K562 (cell line): ENCODE measurements around the gene VAMP8. TPM values are rescaled to one million over a fixed set of nuclear protein-coding genes. Genes with fewer than 3 reads are reported as not detected.

Experiments
- BRD9 ChIP-seq: fragments of 450-650 bp; IDR thresholded peaks from 2 replicates; pipeline ENCODE4 v1.6.1; 2018; ENCODE audit warnings: low read depth; ENCODE audit not compliant: partially characterized antibody
- CBX1 ChIP-seq: sonication (generic); IDR thresholded peaks from 2 replicates; pipeline ENCODE4 v1.6.1; 2016; ENCODE audit warnings: antibody characterized with exemption, low read depth, mild to moderate bottlenecking
- E2F3 ChIP-seq: fragments of 250-450 bp; sonication (Bioruptor Pico); IDR thresholded peaks from 2 replicates; pipeline ENCODE4 v1.4.0; 2020; ENCODE audit warnings: mild to moderate bottlenecking
- FOXM1 ChIP-seq, 2 experiments: fragments of 450-650 bp in 1 of 2; sonication (generic) in 1 of 2; formaldehyde crosslinking in 1 of 2; IDR thresholded peaks; 2 replicates each; pipeline versions ENCODE4 v1.6.1 to v1.9.0; 2017 to 2022; ENCODE audit warnings: low read depth in 2 of 2, mild to moderate bottlenecking in 2 of 2, missing genetic modification reagents in 1 of 2, moderate library complexity in 1 of 2
- GABPA ChIP-seq: fragments of 200-800 bp; sonication (Bioruptor generic); conservative IDR thresholded peaks from 2 replicates; pipeline ENCODE4 v1.6.1; 2016; ENCODE audit warnings: low read depth, missing genetic modification characterization, missing compliant biosample characterization
- HLTF ChIP-seq: fragments of 450-650 bp; IDR thresholded peaks from 2 replicates; pipeline ENCODE4 v1.6.1; 2016
- IFI16 ChIP-seq: fragments of 250-450 bp; sonication (Bioruptor Pico); IDR thresholded peaks from 2 replicates; pipeline ENCODE4 v2.1.2; 2022; ENCODE audit warnings: mild to moderate bottlenecking, inconsistent platforms
- KDM1A ChIP-seq, 2 experiments: fragments of 450-650 bp; IDR thresholded peaks; 2 replicates each; pipeline ENCODE4 v1.6.1; 2016; ENCODE audit warnings: mild to moderate bottlenecking in 2 of 2
- KLF16 ChIP-seq: IDR thresholded peaks from 2 replicates; pipeline ENCODE4 v1.6.1; 2016; ENCODE audit warnings: antibody characterized with exemption
- L3MBTL2 ChIP-seq: fragments of 450-650 bp; IDR thresholded peaks from 2 replicates; pipeline ENCODE4 v1.6.1; 2016; ENCODE audit warnings: mild to moderate bottlenecking, moderate library complexity
- MEIS2 ChIP-seq: fragments of 450-650 bp; IDR thresholded peaks from 2 replicates; pipeline ENCODE4 v1.6.1; 2014; ENCODE audit warnings: mild to moderate bottlenecking; ENCODE audit not compliant: partially characterized antibody
- PPARD ChIP-seq: fragments of 250-450 bp; sonication (Bioruptor Pico); IDR thresholded peaks from 2 replicates; pipeline ENCODE4 v1.8.0; 2022; ENCODE audit warnings: inconsistent platforms, mild to moderate bottlenecking, moderate library complexity
- SRSF7 ChIP-seq: fragments of 200-400 bp; formaldehyde crosslinking; optimal IDR thresholded peaks from 2 replicates; pipeline ENCODE3; 2017; ENCODE audit warnings: mild to moderate bottlenecking, low read depth, low read length
- polyA plus RNA-seq, 8 experiments: library from polyadenylated mRNA; depleted of rRNA in 4 of 8; stranded (reverse) in 5 of 8; unstranded in 3 of 8; fragments of >200 nt; fragmentation: Nextera tagmentation in 2 of 8; fragmentation: Illumina TruSeq in 1 of 8; extraction: Ambion mirVana in 2 of 8; extraction: Trizol in 1 of 8; gene quantifications; 2 replicates each; pipeline versions ENCODE4 v1.2.1 to v1.2.3, GENCODE V29; 2011 to 2014; ENCODE audit warnings: inconsistent platforms in 1 of 8, missing spikeins in 1 of 8
- total RNA-seq, 7 experiments: library from RNA; depleted of rRNA in 6 of 7; stranded (reverse); fragments of >200 nt in 6 of 7; fragmentation: Illumina TruSeq in 2 of 7; extraction: Trizol in 2 of 7; gene quantifications; 2 replicates each; pipeline versions ENCODE4 v1.2.1 to v1.2.3, GENCODE V29; 2011 to 2021; ENCODE audit warnings: low replicate concordance in 1 of 7
- TF ChIP-seq, protein P1 (sequence below): sonication (generic); formaldehyde crosslinking; IDR thresholded peaks from 2 replicates; pipeline ENCODE4 v1.8.0; 2022; ENCODE audit warnings: mild to moderate bottlenecking, missing genetic modification reagents
- TF ChIP-seq, protein P2 (sequence below): fragments of 450-650 bp; formaldehyde crosslinking; IDR thresholded peaks from 2 replicates; pipeline ENCODE4 v1.4.0; 2020; ENCODE audit warnings: mild to moderate bottlenecking, moderate library complexity
- TF ChIP-seq, protein P3 (sequence below), 3 experiments: IDR thresholded peaks in 2 of 3; conservative IDR thresholded peaks in 1 of 3; 2 replicates each; pipeline ENCODE4 v1.5.1; 2011 to 2012; ENCODE audit warnings: low read length in 3 of 3, mild to moderate bottlenecking in 3 of 3, control low read depth in 2 of 3, improper control_type of control experiment in 1 of 3, inconsistent platforms in 1 of 3, low read depth in 1 of 3, mixed read lengths in 1 of 3, moderate library complexity in 1 of 3; ENCODE audit not compliant: insufficient read depth in 2 of 3
- TF ChIP-seq, protein P4 (sequence below), 2 experiments: fragments of 450-650 bp; IDR thresholded peaks; 2 replicates each; pipeline ENCODE4 v1.6.1; 2016

VAMP8 gene
- total and polyA plus RNA-seq, 9 of the 15 experiments (the other 6 are each of a cell fraction or from before 2014, with no cell fraction given): 107 to 571 (median 248) TPM

DNA sequence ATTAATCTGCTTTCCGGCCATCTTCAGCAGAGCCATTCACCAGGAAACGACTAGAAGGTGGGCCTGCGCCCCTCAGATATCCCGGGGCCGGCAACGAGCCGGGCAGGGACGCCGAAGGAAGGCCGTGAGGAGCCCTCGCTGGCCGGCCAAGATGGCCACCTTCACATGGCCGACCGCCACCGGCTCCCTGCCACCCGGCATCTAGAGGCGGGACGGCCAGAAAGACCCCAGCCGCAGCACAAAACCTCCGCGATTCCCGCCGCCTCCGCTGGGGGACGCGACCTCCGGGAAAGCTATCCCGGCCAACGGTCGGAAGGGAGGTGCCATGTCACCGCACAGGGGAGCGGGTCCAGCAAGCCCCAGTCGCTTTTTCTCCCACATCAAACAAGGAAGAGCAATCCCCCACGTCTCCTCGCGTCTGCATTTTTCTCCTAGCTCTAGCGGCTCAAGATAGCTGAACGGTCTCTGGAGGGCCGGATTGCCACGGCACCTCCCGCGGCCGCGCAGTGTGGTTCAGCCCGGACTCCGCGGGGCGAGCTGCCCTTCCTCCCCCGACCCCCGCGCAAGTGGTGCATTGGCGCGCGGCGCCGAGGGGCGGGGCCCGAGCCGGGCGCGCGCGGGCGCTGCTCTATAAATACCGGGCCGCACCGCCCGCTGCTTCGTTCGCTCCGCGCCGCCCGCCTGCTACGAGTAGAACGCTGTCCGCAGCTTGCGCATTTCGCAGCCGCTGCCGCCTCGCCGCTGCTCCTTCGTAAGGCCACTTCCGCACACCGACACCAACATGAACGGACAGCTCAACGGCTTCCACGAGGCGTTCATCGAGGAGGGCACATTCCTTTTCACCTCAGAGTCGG, 38.7 kb upstream of the VAMP8 start, which contains the start of gene MAT2A (continued):
- peak; percentile 74 for TF ChIP-seq FOXM1 (IDR thresholded peaks at IDR 0.05; ENCODE audit: low read depth)
- peak; percentile 44; the same call in 1 of the 2 replicates for TF ChIP-seq FOXM1 (CRISPR knock-in tag; IDR thresholded peaks at IDR 0.05; ENCODE audit: low read depth)
- peak; percentile 10 for TF ChIP-seq MEIS2
- TF ChIP-seq KLF16: 0 out of 2 replicates have a peak, but pooled peaks have one; percentile 19
- TF ChIP-seq BRD9: peak; percentile 60
- TF ChIP-seq, protein P1, sequence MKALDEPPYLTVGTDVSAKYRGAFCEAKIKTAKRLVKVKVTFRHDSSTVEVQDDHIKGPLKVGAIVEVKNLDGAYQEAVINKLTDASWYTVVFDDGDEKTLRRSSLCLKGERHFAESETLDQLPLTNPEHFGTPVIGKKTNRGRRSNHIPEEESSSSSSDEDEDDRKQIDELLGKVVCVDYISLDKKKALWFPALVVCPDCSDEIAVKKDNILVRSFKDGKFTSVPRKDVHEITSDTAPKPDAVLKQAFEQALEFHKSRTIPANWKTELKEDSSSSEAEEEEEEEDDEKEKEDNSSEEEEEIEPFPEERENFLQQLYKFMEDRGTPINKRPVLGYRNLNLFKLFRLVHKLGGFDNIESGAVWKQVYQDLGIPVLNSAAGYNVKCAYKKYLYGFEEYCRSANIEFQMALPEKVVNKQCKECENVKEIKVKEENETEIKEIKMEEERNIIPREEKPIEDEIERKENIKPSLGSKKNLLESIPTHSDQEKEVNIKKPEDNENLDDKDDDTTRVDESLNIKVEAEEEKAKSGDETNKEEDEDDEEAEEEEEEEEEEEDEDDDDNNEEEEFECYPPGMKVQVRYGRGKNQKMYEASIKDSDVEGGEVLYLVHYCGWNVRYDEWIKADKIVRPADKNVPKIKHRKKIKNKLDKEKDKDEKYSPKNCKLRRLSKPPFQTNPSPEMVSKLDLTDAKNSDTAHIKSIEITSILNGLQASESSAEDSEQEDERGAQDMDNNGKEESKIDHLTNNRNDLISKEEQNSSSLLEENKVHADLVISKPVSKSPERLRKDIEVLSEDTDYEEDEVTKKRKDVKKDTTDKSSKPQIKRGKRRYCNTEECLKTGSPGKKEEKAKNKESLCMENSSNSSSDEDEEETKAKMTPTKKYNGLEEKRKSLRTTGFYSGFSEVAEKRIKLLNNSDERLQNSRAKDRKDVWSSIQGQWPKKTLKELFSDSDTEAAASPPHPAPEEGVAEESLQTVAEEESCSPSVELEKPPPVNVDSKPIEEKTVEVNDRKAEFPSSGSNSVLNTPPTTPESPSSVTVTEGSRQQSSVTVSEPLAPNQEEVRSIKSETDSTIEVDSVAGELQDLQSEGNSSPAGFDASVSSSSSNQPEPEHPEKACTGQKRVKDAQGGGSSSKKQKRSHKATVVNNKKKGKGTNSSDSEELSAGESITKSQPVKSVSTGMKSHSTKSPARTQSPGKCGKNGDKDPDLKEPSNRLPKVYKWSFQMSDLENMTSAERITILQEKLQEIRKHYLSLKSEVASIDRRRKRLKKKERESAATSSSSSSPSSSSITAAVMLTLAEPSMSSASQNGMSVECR (CRISPR knock-in tag): peak; percentile 90
- TF ChIP-seq E2F3: peak; percentile 37; the same call in 1 of the 2 replicates
- no peak for TF ChIP-seq PPARD (CRISPR knock-in tag)
- TF ChIP-seq, protein P2, sequence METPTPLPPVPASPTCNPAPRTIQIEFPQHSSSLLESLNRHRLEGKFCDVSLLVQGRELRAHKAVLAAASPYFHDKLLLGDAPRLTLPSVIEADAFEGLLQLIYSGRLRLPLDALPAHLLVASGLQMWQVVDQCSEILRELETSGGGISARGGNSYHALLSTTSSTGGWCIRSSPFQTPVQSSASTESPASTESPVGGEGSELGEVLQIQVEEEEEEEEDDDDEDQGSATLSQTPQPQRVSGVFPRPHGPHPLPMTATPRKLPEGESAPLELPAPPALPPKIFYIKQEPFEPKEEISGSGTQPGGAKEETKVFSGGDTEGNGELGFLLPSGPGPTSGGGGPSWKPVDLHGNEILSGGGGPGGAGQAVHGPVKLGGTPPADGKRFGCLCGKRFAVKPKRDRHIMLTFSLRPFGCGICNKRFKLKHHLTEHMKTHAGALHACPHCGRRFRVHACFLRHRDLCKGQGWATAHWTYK (CRISPR knock-in tag): peak; percentile 24; the same call in 1 of the 2 replicates
- peak; percentile 58 for TF ChIP-seq GABPA (tag)
- TF ChIP-seq, protein P3, sequence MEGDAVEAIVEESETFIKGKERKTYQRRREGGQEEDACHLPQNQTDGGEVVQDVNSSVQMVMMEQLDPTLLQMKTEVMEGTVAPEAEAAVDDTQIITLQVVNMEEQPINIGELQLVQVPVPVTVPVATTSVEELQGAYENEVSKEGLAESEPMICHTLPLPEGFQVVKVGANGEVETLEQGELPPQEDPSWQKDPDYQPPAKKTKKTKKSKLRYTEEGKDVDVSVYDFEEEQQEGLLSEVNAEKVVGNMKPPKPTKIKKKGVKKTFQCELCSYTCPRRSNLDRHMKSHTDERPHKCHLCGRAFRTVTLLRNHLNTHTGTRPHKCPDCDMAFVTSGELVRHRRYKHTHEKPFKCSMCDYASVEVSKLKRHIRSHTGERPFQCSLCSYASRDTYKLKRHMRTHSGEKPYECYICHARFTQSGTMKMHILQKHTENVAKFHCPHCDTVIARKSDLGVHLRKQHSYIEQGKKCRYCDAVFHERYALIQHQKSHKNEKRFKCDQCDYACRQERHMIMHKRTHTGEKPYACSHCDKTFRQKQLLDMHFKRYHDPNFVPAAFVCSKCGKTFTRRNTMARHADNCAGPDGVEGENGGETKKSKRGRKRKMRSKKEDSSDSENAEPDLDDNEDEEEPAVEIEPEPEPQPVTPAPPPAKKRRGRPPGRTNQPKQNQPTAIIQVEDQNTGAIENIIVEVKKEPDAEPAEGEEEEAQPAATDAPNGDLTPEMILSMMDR (IDR thresholded peaks at IDR 0.05 in 2 of 3, conservative IDR thresholded peaks at IDR 0.05 in 1 of 3; ENCODE audit: insufficient read depth in 2 of 3, low read depth in 1 of 3, low read length in 3 of 3): peak; percentile 78 to 86 (median 82)
- 0 out of 2 replicates have a peak, but pooled peaks have one; percentile 36 for TF ChIP-seq HLTF
- peak; percentile 72 for TF ChIP-seq SRSF7
- TF ChIP-seq, protein P4, sequence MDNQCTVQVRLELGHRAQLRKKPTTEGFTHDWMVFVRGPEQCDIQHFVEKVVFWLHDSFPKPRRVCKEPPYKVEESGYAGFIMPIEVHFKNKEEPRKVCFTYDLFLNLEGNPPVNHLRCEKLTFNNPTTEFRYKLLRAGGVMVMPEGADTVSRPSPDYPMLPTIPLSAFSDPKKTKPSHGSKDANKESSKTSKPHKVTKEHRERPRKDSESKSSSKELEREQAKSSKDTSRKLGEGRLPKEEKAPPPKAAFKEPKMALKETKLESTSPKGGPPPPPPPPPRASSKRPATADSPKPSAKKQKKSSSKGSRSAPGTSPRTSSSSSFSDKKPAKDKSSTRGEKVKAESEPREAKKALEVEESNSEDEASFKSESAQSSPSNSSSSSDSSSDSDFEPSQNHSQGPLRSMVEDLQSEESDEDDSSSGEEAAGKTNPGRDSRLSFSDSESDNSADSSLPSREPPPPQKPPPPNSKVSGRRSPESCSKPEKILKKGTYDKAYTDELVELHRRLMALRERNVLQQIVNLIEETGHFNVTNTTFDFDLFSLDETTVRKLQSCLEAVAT (IDR thresholded peaks at IDR 0.05): peak; percentile 85 to 93
- TF ChIP-seq IFI16 (CRISPR knock-in tag): no peak
- peak; percentile 81 for TF ChIP-seq L3MBTL2
- TF ChIP-seq KDM1A (IDR thresholded peaks at IDR 0.05): no peak
- peak; percentile 98 for TF ChIP-seq CBX1
